ENCODE measurements around the gene SLFN12. TPM values are rescaled to one million over a fixed set of nuclear protein-coding genes. Genes with fewer than 3 reads are reported as not detected.
A peak's percentile ranks its signal among the peaks of the same experiment; 100 is the strongest.

SLFN12 gene
- total RNA-seq, 2 experiments from 2014 or later: 5.1 to 6.3 TPM

DNA sequence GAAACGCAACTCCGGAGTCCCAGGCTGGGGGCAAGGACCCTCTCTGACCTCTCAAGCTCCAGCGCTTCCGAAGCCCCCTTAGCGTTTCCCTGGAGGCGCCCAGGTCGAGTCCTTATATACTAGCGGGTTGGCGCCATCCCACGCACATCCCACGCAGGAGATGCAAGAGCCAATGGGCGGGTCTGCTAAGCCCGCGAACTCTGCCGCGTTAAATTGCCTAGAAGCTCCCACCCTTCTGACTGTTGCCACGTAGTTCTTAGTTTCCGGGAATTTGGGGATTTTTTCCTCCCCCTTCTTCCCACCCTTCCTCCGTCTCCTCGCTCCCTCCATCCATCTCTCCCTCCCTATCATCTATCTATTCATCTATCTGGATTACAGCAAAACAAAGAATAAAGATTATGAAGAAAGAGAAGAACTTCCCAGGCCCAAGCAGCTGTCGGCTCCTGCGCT lies 58.7 kb downstream of the SLFN12 start, which contains the start of gene SLFN11:
Gene SLFN11, minus strand, starts transcription at position 88 of the 450 bp plus-strand sequence. CDS start 9,814 bp downstream, outside the sequence.
- H3K27ac Mint-ChIP-seq: peak within 1 kb of the TSS; percentile 99
- TF ChIP-seq, protein P1, sequence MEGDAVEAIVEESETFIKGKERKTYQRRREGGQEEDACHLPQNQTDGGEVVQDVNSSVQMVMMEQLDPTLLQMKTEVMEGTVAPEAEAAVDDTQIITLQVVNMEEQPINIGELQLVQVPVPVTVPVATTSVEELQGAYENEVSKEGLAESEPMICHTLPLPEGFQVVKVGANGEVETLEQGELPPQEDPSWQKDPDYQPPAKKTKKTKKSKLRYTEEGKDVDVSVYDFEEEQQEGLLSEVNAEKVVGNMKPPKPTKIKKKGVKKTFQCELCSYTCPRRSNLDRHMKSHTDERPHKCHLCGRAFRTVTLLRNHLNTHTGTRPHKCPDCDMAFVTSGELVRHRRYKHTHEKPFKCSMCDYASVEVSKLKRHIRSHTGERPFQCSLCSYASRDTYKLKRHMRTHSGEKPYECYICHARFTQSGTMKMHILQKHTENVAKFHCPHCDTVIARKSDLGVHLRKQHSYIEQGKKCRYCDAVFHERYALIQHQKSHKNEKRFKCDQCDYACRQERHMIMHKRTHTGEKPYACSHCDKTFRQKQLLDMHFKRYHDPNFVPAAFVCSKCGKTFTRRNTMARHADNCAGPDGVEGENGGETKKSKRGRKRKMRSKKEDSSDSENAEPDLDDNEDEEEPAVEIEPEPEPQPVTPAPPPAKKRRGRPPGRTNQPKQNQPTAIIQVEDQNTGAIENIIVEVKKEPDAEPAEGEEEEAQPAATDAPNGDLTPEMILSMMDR (IDR thresholded peaks at IDR 0.05): no peak
- H3K36me3 Mint-ChIP-seq (ENCODE audit: low read depth): peaks cover 43% of the 10 kb centered on the region
- peak; percentile 95 for DNase-seq
- H3K9me3 Mint-ChIP-seq: peaks cover 25% of the 10 kb centered on the region
- peak; percentile 71 for ATAC-seq
- H3K27me3 Mint-ChIP-seq: no peaks in the 10 kb centered on the region
- intact Hi-C loops (cut with micrococcal nuclease): loop anchor here (5.0 kb wide), 2 partner anchors 114 to 159 kb away; no protein-coding TSS in a partner anchor
- peak within 1 kb of the TSS; percentile 91 for H3K4me3 Mint-ChIP-seq
- CTCF ChIA-PET: interaction anchor here (0.8 to 3.3 kb wide), 5 partner anchors 60 to 374 kb away, joined by 3 to 12 read pairs (median 5); partner anchors contain the start of gene SLFN12L
- H3K4me1 Mint-ChIP-seq (ENCODE audit: low read depth): peaks cover 52% of the 10 kb centered on the region
- POLR2A ChIA-PET: interaction anchor here (0.6 to 4.3 kb wide), 40 partner anchors 9 to 390 kb away, joined by 3 to 66 read pairs (median 4); partner anchors contain the start of genes PEX12, SLFN12L, SLFN13 and SLFN5

DNA sequence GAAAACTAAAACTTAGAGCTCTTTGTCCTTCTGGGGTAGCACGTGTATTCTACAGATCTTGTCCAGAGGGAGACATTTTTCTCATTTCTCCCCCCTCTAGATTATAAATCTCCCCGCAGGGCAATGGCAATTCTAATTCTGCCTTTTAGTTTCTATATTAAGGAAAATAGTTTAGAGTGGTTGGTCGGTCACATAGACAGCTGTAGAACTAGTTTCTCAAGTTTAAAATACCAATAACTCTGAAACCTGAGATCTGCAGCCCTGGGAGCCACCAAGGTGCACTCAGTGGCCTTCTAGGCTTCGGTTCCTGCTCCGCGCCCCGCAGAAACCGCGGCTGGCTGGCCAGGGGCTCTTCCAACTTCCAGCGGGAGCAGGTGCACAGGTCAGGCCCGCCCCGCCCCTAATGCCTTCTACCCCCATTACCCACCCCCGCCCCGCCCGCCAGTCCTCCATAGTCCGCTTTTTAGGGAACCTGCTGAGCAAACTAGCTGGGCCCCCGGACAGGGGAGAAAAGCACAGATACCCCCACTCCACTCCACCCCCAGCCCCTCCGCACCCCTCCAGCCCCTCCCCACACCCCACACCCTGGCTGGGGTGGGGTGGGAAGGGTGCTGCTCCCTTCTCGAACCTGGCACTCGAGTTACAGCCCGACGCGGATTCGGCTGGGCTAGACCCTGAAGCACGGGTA lies 59.3 kb downstream of the SLFN12 start:
- intact Hi-C loops (cut with micrococcal nuclease): loop anchor here (5.0 kb wide), 2 partner anchors 114 to 159 kb away; no protein-coding TSS in a partner anchor
- Mint-ChIP-seq H3K27ac (peak overlapping the region; percentile 99), H3K9me3 (peaks cover 25% of the 10 kb centered on the region), H3K36me3 (ENCODE audit: low read depth) (peaks cover 47% of the 10 kb centered on the region), H3K4me1 (ENCODE audit: low read depth) (peaks cover 57% of the 10 kb centered on the region), H3K4me3 (peak overlapping the region; percentile 91), H3K27me3 (no peaks in the 10 kb centered on the region)
- DNase-seq: peak; percentile 45
- ATAC-seq: no peak
- POLR2A ChIA-PET: interaction anchor here (0.6 to 4.3 kb wide), 40 partner anchors 9 to 505 kb away, joined by 3 to 66 read pairs (median 4); partner anchors contain the start of genes PEX12, SLFN12L, SLFN13 and SLFN5
- TF ChIP-seq, protein P1 (IDR thresholded peaks at IDR 0.05): no peak
- CTCF ChIA-PET: interaction anchor here (0.9 to 3.3 kb wide), 8 partner anchors 60 to 374 kb away, joined by 3 to 12 read pairs (median 5); partner anchors contain the start of gene SLFN12L

GRCh38 chr17:35371934-35372333 lies 60.4 kb downstream of the SLFN12 start:
- Mint-ChIP-seq H3K4me1 (ENCODE audit: low read depth) (peaks cover 63% of the 10 kb centered on the region), H3K36me3 (ENCODE audit: low read depth) (peaks cover 55% of the 10 kb centered on the region), H3K4me3 (peak overlapping the region; percentile 91), H3K9me3 (peaks cover 25% of the 10 kb centered on the region), H3K27me3 (no peaks in the 10 kb centered on the region), H3K27ac (peak overlapping the region; percentile 36)
- TF ChIP-seq, protein P1 (IDR thresholded peaks at IDR 0.05): no peak
- POLR2A ChIA-PET: interaction anchor here (0.8 to 4.3 kb wide), 3 partner anchors 115 to 201 kb away, joined by 3 to 66 read pairs (median 4); partner anchors contain the start of gene SLFN12L
- intact Hi-C loops (cut with micrococcal nuclease): loop anchor here (5.0 kb wide), 2 partner anchors 115 to 160 kb away; no protein-coding TSS in a partner anchor
- no peak for DNase-seq
- ATAC-seq: no peak
- CTCF ChIA-PET: interaction anchor here (1.2 to 3.3 kb wide), 3 partner anchors 162 to 375 kb away, joined by 3 to 12 read pairs (median 6); no protein-coding TSS in a partner anchor

GRCh38 chr17:35368081-35368830 lies 64.0 kb downstream of the SLFN12 start:
- Mint-ChIP-seq H3K4me1 (ENCODE audit: low read depth) (peaks cover 66% of the 10 kb centered on the region), H3K4me3 (peak overlapping the region; percentile 24), H3K36me3 (ENCODE audit: low read depth) (peaks cover 81% of the 10 kb centered on the region), H3K9me3 (peaks cover 25% of the 10 kb centered on the region), H3K27me3 (no peaks in the 10 kb centered on the region), H3K27ac (peak overlapping the region; percentile 44)
- TF ChIP-seq, protein P1 (IDR thresholded peaks at IDR 0.05): no peak
- intact Hi-C loops (cut with micrococcal nuclease): no loop called here
- CTCF ChIA-PET: interaction anchor here (0.7 kb wide), 2 partner anchors 9 to 323 kb away, joined by 3 read pairs; no protein-coding TSS in a partner anchor
- peak; percentile 93 for ATAC-seq
- peak; percentile 47 for DNase-seq
- POLR2A ChIA-PET: interaction anchor here (0.7 to 1.3 kb wide), 2 partner anchors 35 to 163 kb away, joined by 3 to 4 read pairs; no protein-coding TSS in a partner anchor
